GM18951 (cell line): ENCODE results near the gene GCH1.

Source experiments
- POLR2A ChIP-seq: IDR thresholded peaks from 4 replicates; pipeline ENCODE4 v1.6.1; 2011; ENCODE audit warnings: mild to moderate bottlenecking; ENCODE audit not compliant: insufficient read length, insufficient read depth; ENCODE audit errors: extremely low read depth
- in situ Hi-C: fragments of 300-500 bp; cut with MboI; formaldehyde crosslinking; loops from one replicate; pipeline ENCODE4 v1.12.0; 2022; ENCODE audit warnings: low sequenced_read_pairs, mixed read lengths, inconsistent platforms; ENCODE audit not compliant: unreplicated experiment

The GCH1 gene

GRCh38 chr14:54798465-54799124 is 104.0 kb downstream of the GCH1 start:
- TF ChIP-seq POLR2A, result no peak
- in situ Hi-C loops, result no loop called here

GRCh38 chr14:54797986-54798385 is 104.6 kb downstream of the GCH1 start:
- TF ChIP-seq POLR2A, result no peak
- in situ Hi-C loops, result no loop called here

- in situ Hi-C loops, result no loop called here
- TF ChIP-seq POLR2A, result no peak
Observed at GRCh38 chr14:54797556-54797955, 105.1 kb downstream of the GCH1 start.

- in situ Hi-C loops, result no loop called here
Observed at GRCh38 chr14:54796961-54797360, 105.7 kb downstream of the GCH1 start.

GRCh38 chr14:54794796-54795195 is 107.8 kb downstream of the GCH1 start:
- in situ Hi-C loops, result no loop called here
- TF ChIP-seq POLR2A, result no peak

More at GRCh38 chr14:54796961-54797360, 105.7 kb downstream of the GCH1 start:
- TF ChIP-seq POLR2A, result no peak

- TF ChIP-seq POLR2A, result no peak
Observed at GRCh38 chr14:54794159-54794558, 108.5 kb downstream of the GCH1 start.

GRCh38 chr14:54792288-54792687 is 110.3 kb downstream of the GCH1 start:
- in situ Hi-C loops, result no loop called here
- no peak for TF ChIP-seq POLR2A

More at GRCh38 chr14:54794159-54794558, 108.5 kb downstream of the GCH1 start:
- in situ Hi-C loops, result no loop called here
